ENCODE results near the gene HMOX2. TPM values are rescaled to one million over a fixed set of nuclear protein-coding genes. Genes with fewer than 3 reads are reported as not detected.

The HMOX2 gene
- total RNA-seq, 1 donor from 2014 or later, result 39.6 TPM

- Mint-ChIP-seq H3K27ac (ENCODE audit: unreplicated experiment) (no peak overlapping the region), H3K36me3 (ENCODE audit: low read depth) (no peaks in the 10 kb centered on the region), H3K9me3 (no peaks in the 10 kb centered on the region), H3K4me3 (no peak overlapping the region), H3K27me3 (ENCODE audit: low read depth) (no peaks in the 10 kb centered on the region), H3K4me1 (peaks cover 3% of the 10 kb centered on the region)
- DNase-seq (ENCODE audit: low read depth, low spot score), result no peak
- TF ChIP-seq CTCF (conservative IDR thresholded peaks at IDR 0.05), result no peak
These were observed 19.6 kb downstream of the HMOX2 start for GRCh38 chr16:4495766-4496165.

- H3K27ac Mint-ChIP-seq (ENCODE audit: unreplicated experiment), result no peak overlapping the region
- peaks cover 8% of the 10 kb centered on the region for H3K4me1 Mint-ChIP-seq
- no peak overlapping the region for H3K4me3 Mint-ChIP-seq
- no peaks in the 10 kb centered on the region for H3K27me3 Mint-ChIP-seq (ENCODE audit: low read depth)
- no peak for DNase-seq (ENCODE audit: low read depth, low spot score)
- no peaks in the 10 kb centered on the region for H3K9me3 Mint-ChIP-seq
- H3K36me3 Mint-ChIP-seq (ENCODE audit: low read depth), result no peaks in the 10 kb centered on the region
- TF ChIP-seq CTCF (conservative IDR thresholded peaks at IDR 0.05), result no peak
These were observed 20.1 kb downstream of the HMOX2 start for GRCh38 chr16:4496305-4496704.

GRCh38 chr16:4498546-4499195 is 22.5 kb downstream of the HMOX2 start:
- no peak overlapping the region for H3K27ac Mint-ChIP-seq (ENCODE audit: unreplicated experiment)
- no peaks in the 10 kb centered on the region for H3K27me3 Mint-ChIP-seq (ENCODE audit: low read depth)
- H3K4me3 Mint-ChIP-seq, result no peak overlapping the region
- no peak for TF ChIP-seq CTCF (conservative IDR thresholded peaks at IDR 0.05)
- DNase-seq (ENCODE audit: low read depth, low spot score), result no peak
- no peaks in the 10 kb centered on the region for H3K36me3 Mint-ChIP-seq (ENCODE audit: low read depth)
- peaks cover 14% of the 10 kb centered on the region for H3K4me1 Mint-ChIP-seq
- H3K9me3 Mint-ChIP-seq, result no peaks in the 10 kb centered on the region

- Mint-ChIP-seq H3K27ac (ENCODE audit: unreplicated experiment) (no peak overlapping the region), H3K36me3 (ENCODE audit: low read depth) (no peaks in the 10 kb centered on the region), H3K27me3 (ENCODE audit: low read depth) (no peaks in the 10 kb centered on the region), H3K9me3 (no peaks in the 10 kb centered on the region), H3K4me1 (peaks cover 14% of the 10 kb centered on the region), H3K4me3 (no peak overlapping the region)
- DNase-seq (ENCODE audit: low read depth, low spot score), result no peak
- TF ChIP-seq CTCF (conservative IDR thresholded peaks at IDR 0.05), result no peak
These were observed 23.0 kb downstream of the HMOX2 start for GRCh38 chr16:4499196-4499555.

GRCh38 chr16:4500272-4500671 is 24.1 kb downstream of the HMOX2 start:
- H3K9me3 Mint-ChIP-seq, result no peaks in the 10 kb centered on the region
- no peak for TF ChIP-seq CTCF (conservative IDR thresholded peaks at IDR 0.05)
- H3K27me3 Mint-ChIP-seq (ENCODE audit: low read depth), result no peaks in the 10 kb centered on the region

More at GRCh38 chr16:4500272-4500671, 24.1 kb downstream of the HMOX2 start:
- Mint-ChIP-seq H3K27ac (ENCODE audit: unreplicated experiment) (no peak overlapping the region), H3K4me1 (peaks cover 14% of the 10 kb centered on the region), H3K36me3 (ENCODE audit: low read depth) (no peaks in the 10 kb centered on the region), H3K4me3 (no peak overlapping the region)
- no peak for DNase-seq (ENCODE audit: low read depth, low spot score)

Measured in neural crest cell (in vitro differentiated cells).